ENCODE measurements around the gene STX8.
A peak's percentile ranks its signal among the peaks of the same experiment; 100 is the strongest.

Gene STX8

GRCh38 chr17:9408381-9408780, 167.2 kb downstream of the STX8 start:
- peaks cover 3% of the 10 kb centered on the region for H3K4me1 ChIP-seq (ENCODE audit: control insufficient read depth, insufficient read depth, low read length, poor library complexity, severe bottlenecking)
- H3K4me3 ChIP-seq (ENCODE audit: extremely low read depth, insufficient read depth, low read length, poor library complexity, severe bottlenecking) = no peak overlapping the region
- no peaks in the 10 kb centered on the region for H3K36me3 ChIP-seq (ENCODE audit: control insufficient read depth, insufficient read depth, low read length)
- no peak overlapping the region for H3K27ac ChIP-seq (ENCODE audit: low read depth, low read length, severe bottlenecking)
- no peaks in the 10 kb centered on the region for H3K9me3 ChIP-seq (ENCODE audit: control insufficient read depth, low read length)
- WGBS, 2 experiments (ENCODE audit: insufficient coverage in 2 of 2) = no CpG with 5 or more reads among the region's 1 CpG

- H3K36me3 ChIP-seq (ENCODE audit: control insufficient read depth, insufficient read depth, low read length) = no peaks in the 10 kb centered on the region
- 100% methylated on average over 1 of the region's 2 CpGs; no CpG with 5 or more reads in 1 of the 2 experiments for WGBS, 2 experiments (ENCODE audit: insufficient coverage in 2 of 2)
- peaks cover 9% of the 10 kb centered on the region for H3K4me1 ChIP-seq (ENCODE audit: control insufficient read depth, insufficient read depth, low read length, poor library complexity, severe bottlenecking)
- H3K27ac ChIP-seq (ENCODE audit: low read depth, low read length, severe bottlenecking) = no peak overlapping the region
- no peak overlapping the region for H3K4me3 ChIP-seq (ENCODE audit: extremely low read depth, insufficient read depth, low read length, poor library complexity, severe bottlenecking)
- H3K9me3 ChIP-seq (ENCODE audit: control insufficient read depth, low read length) = no peaks in the 10 kb centered on the region
These were observed 169.5 kb downstream of the STX8 start for GRCh38 chr17:9406046-9406606.

- Histone ChIP-seq H3K4me3 (ENCODE audit: extremely low read depth, insufficient read depth, low read length, poor library complexity, severe bottlenecking) (no peak overlapping the region), H3K4me1 (ENCODE audit: control insufficient read depth, insufficient read depth, low read length, poor library complexity, severe bottlenecking) (peaks cover 6% of the 10 kb centered on the region), H3K9me3 (ENCODE audit: control insufficient read depth, low read length) (no peaks in the 10 kb centered on the region), H3K36me3 (ENCODE audit: control insufficient read depth, insufficient read depth, low read length) (no peaks in the 10 kb centered on the region), H3K27ac (ENCODE audit: low read depth, low read length, severe bottlenecking) (no peak overlapping the region)
- WGBS, 2 experiments (ENCODE audit: insufficient coverage in 2 of 2) = 100% methylated on average over 1 to 2 of the region's 4 CpGs
These were observed 172.4 kb downstream of the STX8 start for GRCh38 chr17:9403257-9403656.

GRCh38 chr17:9402590-9403199, 172.9 kb downstream of the STX8 start:
- Histone ChIP-seq H3K27ac (ENCODE audit: low read depth, low read length, severe bottlenecking) (no peak overlapping the region), H3K36me3 (ENCODE audit: control insufficient read depth, insufficient read depth, low read length) (no peaks in the 10 kb centered on the region), H3K4me3 (ENCODE audit: extremely low read depth, insufficient read depth, low read length, poor library complexity, severe bottlenecking) (no peak overlapping the region), H3K4me1 (ENCODE audit: control insufficient read depth, insufficient read depth, low read length, poor library complexity, severe bottlenecking) (peaks cover 6% of the 10 kb centered on the region), H3K9me3 (ENCODE audit: control insufficient read depth, low read length) (no peaks in the 10 kb centered on the region)
- 64 to 88% methylated on average over 3 to 6 of the region's 9 CpGs for WGBS, 2 experiments (ENCODE audit: insufficient coverage in 2 of 2)

- 74 to 76% methylated on average over 2 to 3 of the region's 4 CpGs for WGBS, 2 experiments (ENCODE audit: insufficient coverage in 2 of 2)
- Histone ChIP-seq H3K36me3 (ENCODE audit: control insufficient read depth, insufficient read depth, low read length) (no peaks in the 10 kb centered on the region), H3K9me3 (ENCODE audit: control insufficient read depth, low read length) (no peaks in the 10 kb centered on the region), H3K27ac (ENCODE audit: low read depth, low read length, severe bottlenecking) (peak overlapping the region; percentile 55), H3K4me1 (ENCODE audit: control insufficient read depth, insufficient read depth, low read length, poor library complexity, severe bottlenecking) (peaks cover 6% of the 10 kb centered on the region), H3K4me3 (ENCODE audit: extremely low read depth, insufficient read depth, low read length, poor library complexity, severe bottlenecking) (no peak overlapping the region)
These were observed 174.2 kb downstream of the STX8 start for GRCh38 chr17:9401434-9401833.

GRCh38 chr17:9389111-9389527, 186.5 kb downstream of the STX8 start:
- Histone ChIP-seq H3K4me1 (ENCODE audit: control insufficient read depth, insufficient read depth, low read length, poor library complexity, severe bottlenecking) (no peaks in the 10 kb centered on the region), H3K4me3 (ENCODE audit: extremely low read depth, insufficient read depth, low read length, poor library complexity, severe bottlenecking) (no peak overlapping the region), H3K36me3 (ENCODE audit: control insufficient read depth, insufficient read depth, low read length) (no peaks in the 10 kb centered on the region), H3K9me3 (ENCODE audit: control insufficient read depth, low read length) (no peaks in the 10 kb centered on the region), H3K27ac (ENCODE audit: low read depth, low read length, severe bottlenecking) (no peak overlapping the region)
- 100% methylated on average over 1 of the region's 3 CpGs; no CpG with 5 or more reads in 1 of the 2 experiments for WGBS, 2 experiments (ENCODE audit: insufficient coverage in 2 of 2)

- no peak overlapping the region for H3K27ac ChIP-seq (ENCODE audit: low read depth, low read length, severe bottlenecking)
- WGBS, 2 experiments (ENCODE audit: insufficient coverage in 2 of 2) = 68 to 72% methylated on average over 2 of the region's 3 CpGs
- H3K4me1 ChIP-seq (ENCODE audit: control insufficient read depth, insufficient read depth, low read length, poor library complexity, severe bottlenecking) = no peaks in the 10 kb centered on the region
- H3K36me3 ChIP-seq (ENCODE audit: control insufficient read depth, insufficient read depth, low read length) = no peaks in the 10 kb centered on the region
- no peaks in the 10 kb centered on the region for H3K9me3 ChIP-seq (ENCODE audit: control insufficient read depth, low read length)
- H3K4me3 ChIP-seq (ENCODE audit: extremely low read depth, insufficient read depth, low read length, poor library complexity, severe bottlenecking) = no peak overlapping the region
These were observed 189.2 kb downstream of the STX8 start for GRCh38 chr17:9386401-9386800.

- Histone ChIP-seq H3K4me3 (ENCODE audit: extremely low read depth, insufficient read depth, low read length, poor library complexity, severe bottlenecking) (no peak overlapping the region), H3K9me3 (ENCODE audit: control insufficient read depth, low read length) (no peaks in the 10 kb centered on the region), H3K4me1 (ENCODE audit: control insufficient read depth, insufficient read depth, low read length, poor library complexity, severe bottlenecking) (no peaks in the 10 kb centered on the region), H3K27ac (ENCODE audit: low read depth, low read length, severe bottlenecking) (no peak overlapping the region), H3K36me3 (ENCODE audit: control insufficient read depth, insufficient read depth, low read length) (no peaks in the 10 kb centered on the region)
- no CpG with 5 or more reads among the region's 3 CpGs for WGBS, 2 experiments (ENCODE audit: insufficient coverage in 2 of 2)
These were observed 191.8 kb downstream of the STX8 start for GRCh38 chr17:9383826-9384225.

- Histone ChIP-seq H3K36me3 (ENCODE audit: control insufficient read depth, insufficient read depth, low read length) (no peaks in the 10 kb centered on the region), H3K9me3 (ENCODE audit: control insufficient read depth, low read length) (no peaks in the 10 kb centered on the region), H3K27ac (ENCODE audit: low read depth, low read length, severe bottlenecking) (no peak overlapping the region), H3K4me1 (ENCODE audit: control insufficient read depth, insufficient read depth, low read length, poor library complexity, severe bottlenecking) (no peaks in the 10 kb centered on the region), H3K4me3 (ENCODE audit: extremely low read depth, insufficient read depth, low read length, poor library complexity, severe bottlenecking) (no peak overlapping the region)
- no CpG with 5 or more reads among the region's 2 CpGs for WGBS, 2 experiments (ENCODE audit: insufficient coverage in 2 of 2)
These were observed 193.0 kb downstream of the STX8 start for GRCh38 chr17:9382626-9383025.

- Histone ChIP-seq H3K4me3 (ENCODE audit: extremely low read depth, insufficient read depth, low read length, poor library complexity, severe bottlenecking) (no peak overlapping the region), H3K27ac (ENCODE audit: low read depth, low read length, severe bottlenecking) (no peak overlapping the region), H3K4me1 (ENCODE audit: control insufficient read depth, insufficient read depth, low read length, poor library complexity, severe bottlenecking) (no peaks in the 10 kb centered on the region), H3K36me3 (ENCODE audit: control insufficient read depth, insufficient read depth, low read length) (peaks cover 2% of the 10 kb centered on the region), H3K9me3 (ENCODE audit: control insufficient read depth, low read length) (peaks cover 3% of the 10 kb centered on the region)
- WGBS, 2 experiments (ENCODE audit: insufficient coverage in 2 of 2) = 100% methylated on average over 1 of the region's 2 CpGs; no CpG with 5 or more reads in 1 of the 2 experiments
These were observed 194.6 kb downstream of the STX8 start for GRCh38 chr17:9381068-9381467.

GRCh38 chr17:9380361-9380760, 195.3 kb downstream of the STX8 start:
- H3K9me3 ChIP-seq (ENCODE audit: control insufficient read depth, low read length) = peaks cover 5% of the 10 kb centered on the region
- no CpG with 5 or more reads among the region's 4 CpGs for WGBS, 2 experiments (ENCODE audit: insufficient coverage in 2 of 2)

More at GRCh38 chr17:9380361-9380760, 195.3 kb downstream of the STX8 start:
- Histone ChIP-seq H3K36me3 (ENCODE audit: control insufficient read depth, insufficient read depth, low read length) (peaks cover 2% of the 10 kb centered on the region), H3K27ac (ENCODE audit: low read depth, low read length, severe bottlenecking) (no peak overlapping the region), H3K4me1 (ENCODE audit: control insufficient read depth, insufficient read depth, low read length, poor library complexity, severe bottlenecking) (no peaks in the 10 kb centered on the region), H3K4me3 (ENCODE audit: extremely low read depth, insufficient read depth, low read length, poor library complexity, severe bottlenecking) (no peak overlapping the region)
